ENCODE results near the gene LRRC56. TPM values are rescaled to one million over a fixed set of nuclear protein-coding genes. Genes with fewer than 3 reads are reported as not detected.

The LRRC56 gene
- total and polyA plus RNA-seq, 9 of the 15 experiments (the other 6 are each of a cell fraction or from before 2014, with no cell fraction given): 0.03 to 4.5 (median 1.0) TPM; not detected in 1

GRCh38 chr11:575996-576768 is 38.9 kb downstream of the LRRC56 start, which contains the start of gene PHRF1 (continued):
- TF ChIP-seq ZNF584 (CRISPR knock-in tag; IDR thresholded peaks at IDR 0.05; ENCODE audit: low read depth): no peak
- TF ChIP-seq NFIX (CRISPR knock-in tag; IDR thresholded peaks at IDR 0.05; ENCODE audit: low read depth): no peak
- TF ChIP-seq JUN (IDR thresholded peaks at IDR 0.05; ENCODE audit: borderline replicate concordance, low read depth, low read length): peak; percentile 30; the same call in 1 of the 2 replicates
- TF ChIP-seq JUN (CRISPR knock-in tag; IDR thresholded peaks at IDR 0.05; ENCODE audit: borderline replicate concordance): no peak
- peak in 1 of 2 experiments; percentile 80; a peak in 1 of 4 replicates for TF ChIP-seq KDM4B (IDR thresholded peaks at IDR 0.05; ENCODE audit: borderline replicate concordance in 2 of 2, low read depth in 1 of 2)
- TF ChIP-seq BMI1 (IDR thresholded peaks at IDR 0.05; ENCODE audit: low read length): no peak
- TF ChIP-seq ZFX (CRISPR knock-in tag; IDR thresholded peaks at IDR 0.05): peak; percentile 73
- no peak for TF ChIP-seq ILK (tag; IDR thresholded peaks at IDR 0.05; ENCODE audit: borderline replicate concordance, low read depth)
- peak in 1 of 2 experiments; percentile 40; a peak in 1 of 4 replicates for TF ChIP-seq TEAD1 (CRISPR knock-in tag; IDR thresholded peaks at IDR 0.05)
- TF ChIP-seq BRD4 (IDR thresholded peaks at IDR 0.05): no peak
- peak; percentile 19; the same call in 1 of the 2 replicates for TF ChIP-seq TEAD4 (IDR thresholded peaks at IDR 0.05; ENCODE audit: low read length)
- no peak for TF ChIP-seq TEAD4 (CRISPR knock-in tag; IDR thresholded peaks at IDR 0.05; ENCODE audit: borderline replicate concordance)
- peak; percentile 41; the same call in 1 of the 2 replicates for TF ChIP-seq MAX (CRISPR knock-in tag; IDR thresholded peaks at IDR 0.05)
- TF ChIP-seq MAZ (CRISPR knock-in tag; conservative IDR thresholded peaks at IDR 0.05 in 1 of 2, IDR thresholded peaks at IDR 0.05 in 1 of 2): peak; percentile 43 to 49
- TF ChIP-seq RBFOX2 (IDR thresholded peaks at IDR 0.05; ENCODE audit: low read depth, low read length): peak; percentile 91
- TF ChIP-seq THAP12 (CRISPR knock-in tag; IDR thresholded peaks at IDR 0.05): 0 out of 2 replicates have a peak, but pooled peaks have one; percentile 22
- peak; percentile 27 to 96; a peak in 2 of 4 replicates for TF ChIP-seq BCLAF1 (IDR thresholded peaks at IDR 0.05; ENCODE audit: borderline replicate concordance in 1 of 2, control insufficient read depth in 1 of 2, low read depth in 2 of 2, low read length in 1 of 2)
- peak; percentile 85 for TF ChIP-seq PHF20 (IDR thresholded peaks at IDR 0.05; ENCODE audit: partially characterized antibody)
